ENCODE measurements around the gene RIPK4.

DNA sequence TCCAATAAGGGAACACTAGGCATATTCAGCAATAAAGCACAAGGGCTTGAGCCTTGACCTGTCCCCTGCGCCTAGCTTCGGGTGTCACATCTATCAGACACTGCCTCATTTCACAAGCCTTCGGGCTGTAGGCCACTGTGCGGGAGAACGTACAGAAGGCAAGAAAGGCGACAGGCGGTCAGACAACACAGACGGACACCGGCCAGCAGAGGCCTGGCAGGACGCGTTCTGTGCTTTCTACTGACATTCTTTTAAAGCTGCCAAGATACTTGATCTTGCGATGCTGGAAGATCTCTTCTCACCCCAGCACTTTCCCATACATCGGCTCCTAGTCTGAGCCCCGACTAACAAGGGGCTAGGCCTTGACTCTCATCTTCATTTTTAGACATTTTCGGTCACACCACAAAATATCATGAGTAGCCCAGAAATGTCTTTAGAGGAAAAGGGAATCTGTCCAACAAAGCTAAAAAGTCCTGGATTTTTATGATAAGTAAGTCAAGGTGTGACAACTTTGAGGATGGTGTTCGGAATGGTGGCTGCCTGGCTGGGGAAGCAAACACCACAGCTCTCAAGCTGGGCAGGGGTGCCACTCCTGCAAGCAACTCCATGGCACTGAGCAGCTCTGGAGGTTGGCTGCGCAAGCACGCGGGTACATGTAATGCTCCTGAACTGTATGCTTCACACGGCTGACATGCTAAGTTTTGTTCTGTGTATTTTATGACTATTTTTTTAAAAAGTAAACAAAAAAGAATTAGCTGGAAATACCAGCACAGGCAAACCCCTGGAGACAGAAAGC is 18.7 kb downstream of the RIPK4 start:
- no peak for TF ChIP-seq POLR2A (IDR thresholded peaks at IDR 0.05)
- TF ChIP-seq, protein P1, sequence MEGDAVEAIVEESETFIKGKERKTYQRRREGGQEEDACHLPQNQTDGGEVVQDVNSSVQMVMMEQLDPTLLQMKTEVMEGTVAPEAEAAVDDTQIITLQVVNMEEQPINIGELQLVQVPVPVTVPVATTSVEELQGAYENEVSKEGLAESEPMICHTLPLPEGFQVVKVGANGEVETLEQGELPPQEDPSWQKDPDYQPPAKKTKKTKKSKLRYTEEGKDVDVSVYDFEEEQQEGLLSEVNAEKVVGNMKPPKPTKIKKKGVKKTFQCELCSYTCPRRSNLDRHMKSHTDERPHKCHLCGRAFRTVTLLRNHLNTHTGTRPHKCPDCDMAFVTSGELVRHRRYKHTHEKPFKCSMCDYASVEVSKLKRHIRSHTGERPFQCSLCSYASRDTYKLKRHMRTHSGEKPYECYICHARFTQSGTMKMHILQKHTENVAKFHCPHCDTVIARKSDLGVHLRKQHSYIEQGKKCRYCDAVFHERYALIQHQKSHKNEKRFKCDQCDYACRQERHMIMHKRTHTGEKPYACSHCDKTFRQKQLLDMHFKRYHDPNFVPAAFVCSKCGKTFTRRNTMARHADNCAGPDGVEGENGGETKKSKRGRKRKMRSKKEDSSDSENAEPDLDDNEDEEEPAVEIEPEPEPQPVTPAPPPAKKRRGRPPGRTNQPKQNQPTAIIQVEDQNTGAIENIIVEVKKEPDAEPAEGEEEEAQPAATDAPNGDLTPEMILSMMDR (IDR thresholded peaks at IDR 0.05): no peak

Measured in transverse colon (tissue), 3 donors.